ACC112 (cell line): ENCODE measurements around the gene INO80C.

Experiments
- H2AFZ ChIP-seq: fragments of 200-600 bp; sonication (generic); one replicate; pipeline ENCODE4 v1.6.0; 2017; ENCODE audit warnings: antibody characterized with exemption, low read length; ENCODE audit not compliant: unreplicated experiment
- H3K27ac ChIP-seq: fragments of 200-600 bp; sonication (generic); 2 replicates; pipeline ENCODE4 v1.5.1; 2014; ENCODE audit warnings: low read depth, mild to moderate bottlenecking, antibody characterized with exemption, low read length, moderate library complexity
- H3K27me3 ChIP-seq: fragments of 200-600 bp; sonication (generic); 2 replicates; pipeline ENCODE4 v1.6.1; 2014; ENCODE audit warnings: mild to moderate bottlenecking, antibody characterized with exemption, low read length, moderate library complexity, mixed read lengths; ENCODE audit not compliant: insufficient read depth
- H3K36me3 ChIP-seq: fragments of 200-600 bp; sonication (generic); 2 replicates; pipeline ENCODE4 v1.6.1; 2016; ENCODE audit warnings: mild to moderate bottlenecking, antibody characterized with exemption, low read length, moderate library complexity, mixed read lengths; ENCODE audit not compliant: insufficient read depth
- H3K4me1 ChIP-seq: fragments of 200-600 bp; sonication (generic); one replicate; pipeline ENCODE4 v1.6.1; 2016; ENCODE audit warnings: low read length, mixed read lengths; ENCODE audit not compliant: insufficient read depth, unreplicated experiment, control insufficient read depth
- H3K4me3 ChIP-seq: fragments of 200-600 bp; sonication (generic); 2 replicates; pipeline ENCODE4 v1.5.1; 2014; ENCODE audit warnings: mild to moderate bottlenecking, low read depth, low read length
- H3K79me2 ChIP-seq: fragments of 200-600 bp; sonication (generic); one replicate; pipeline ENCODE4 v1.6.0; 2016; ENCODE audit warnings: low read length; ENCODE audit not compliant: control insufficient read depth, unreplicated experiment, insufficient read depth

Gene INO80C, protein sequence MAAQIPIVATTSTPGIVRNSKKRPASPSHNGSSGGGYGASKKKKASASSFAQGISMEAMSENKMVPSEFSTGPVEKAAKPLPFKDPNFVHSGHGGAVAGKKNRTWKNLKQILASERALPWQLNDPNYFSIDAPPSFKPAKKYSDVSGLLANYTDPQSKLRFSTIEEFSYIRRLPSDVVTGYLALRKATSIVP

DNA sequence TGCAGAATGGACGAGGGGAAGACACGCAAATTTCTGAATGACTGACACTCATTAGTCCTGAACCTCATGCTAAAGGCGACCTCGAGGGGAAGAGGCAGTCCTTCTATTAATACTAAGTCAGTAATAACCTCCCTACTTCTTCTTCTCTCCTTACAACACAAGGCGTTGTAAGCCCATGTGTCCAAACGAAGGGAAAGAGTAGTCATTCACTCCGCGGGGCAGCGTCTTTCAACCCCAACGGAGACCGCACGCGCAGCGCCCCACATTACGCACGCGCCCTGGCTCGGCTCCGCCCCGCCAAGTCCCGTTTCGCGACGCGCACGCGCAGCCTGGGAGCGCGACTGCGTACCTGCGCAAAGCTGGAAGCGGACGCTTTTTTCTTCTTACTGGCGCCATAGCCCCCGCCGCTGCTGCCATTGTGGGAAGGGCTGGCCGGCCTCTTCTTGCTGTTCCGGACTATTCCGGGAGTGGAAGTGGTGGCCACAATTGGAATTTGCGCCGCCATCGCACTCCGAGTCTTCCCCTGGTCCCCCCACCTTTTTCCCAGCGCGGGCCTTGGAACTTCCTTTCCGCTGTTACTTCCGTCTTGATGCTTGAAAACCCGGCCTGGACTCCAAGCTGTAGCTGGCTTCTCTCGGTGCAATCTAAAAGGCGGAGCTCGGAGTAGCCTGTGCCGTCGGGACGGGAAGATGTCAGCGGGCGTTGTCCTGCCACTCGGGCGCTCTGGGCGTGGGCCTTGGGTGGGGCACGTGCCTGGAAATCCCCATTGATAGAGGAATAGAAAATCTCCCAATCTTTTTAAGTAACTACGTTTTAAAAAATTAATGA, at the start of gene INO80C:
TSS of gene INO80C (minus strand) at position 591 of the 828 bp plus-strand sequence. CDS start at position 505, 86 bp downstream.
- H3K36me3 ChIP-seq, result no peaks in the 10 kb centered on the region
- peak within 1 kb of the TSS; percentile 90 for H3K27ac ChIP-seq
- peak within 1 kb of the TSS; percentile 79 for H3K4me3 ChIP-seq
- peak within 1 kb of the TSS; percentile 26 for H2AFZ ChIP-seq
- H3K79me2 ChIP-seq, result peaks cover 29% of the 10 kb centered on the region
- H3K27me3 ChIP-seq, result no peaks in the 10 kb centered on the region
- H3K4me1 ChIP-seq, result peaks cover 12% of the 10 kb centered on the region

DNA sequence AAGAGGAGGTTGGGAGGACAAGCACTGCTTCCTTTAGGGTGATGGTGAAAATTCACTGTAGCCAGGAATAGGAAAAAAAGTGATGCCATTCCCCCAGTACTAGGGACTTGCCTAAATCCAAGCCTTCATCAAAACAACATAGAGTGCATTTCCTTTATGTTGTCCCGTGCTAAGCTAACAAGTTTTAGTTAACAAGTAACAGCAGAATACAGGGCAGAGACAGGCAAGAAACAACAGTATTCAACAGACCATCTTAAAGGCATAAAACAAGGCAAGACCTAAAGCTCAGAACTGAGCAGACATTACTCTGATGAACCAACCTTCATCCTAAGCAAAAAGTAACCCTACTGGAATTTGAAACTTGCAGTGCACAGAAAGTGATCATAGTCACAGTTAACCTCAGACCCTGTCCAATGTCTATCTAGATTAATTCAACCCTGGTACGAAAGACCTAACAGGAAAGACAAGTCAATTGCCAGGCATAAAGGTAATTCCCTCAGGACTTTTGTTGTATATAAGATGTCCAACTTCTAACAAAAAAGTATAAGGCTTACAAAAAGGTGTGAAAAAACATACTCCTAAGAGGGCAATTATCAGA, 49.3 kb upstream of the INO80C start:
- no peaks in the 10 kb centered on the region for H3K27me3 ChIP-seq
- no peak overlapping the region for H2AFZ ChIP-seq

DNA sequence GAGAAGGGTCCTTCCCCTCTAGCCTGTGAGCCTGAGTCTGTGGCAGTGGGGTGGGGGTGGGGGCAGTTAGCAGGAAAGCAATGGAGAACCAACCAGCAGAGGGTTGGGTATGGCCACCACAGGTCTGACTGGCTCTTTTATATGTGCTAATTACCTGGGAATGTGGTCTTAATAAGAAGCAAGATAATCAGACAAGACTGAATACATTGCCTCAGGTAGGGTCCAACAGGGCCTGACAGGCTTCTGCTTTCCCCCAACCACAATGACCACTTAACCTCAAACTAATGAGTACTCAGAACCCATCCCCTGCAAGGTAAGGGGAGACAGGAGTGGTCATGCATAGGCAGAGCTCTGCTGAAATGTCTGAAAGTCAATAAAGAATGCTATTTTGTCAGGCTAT, 44.6 kb upstream of the INO80C start:
- Histone ChIP-seq H3K4me3 (no peak overlapping the region), H2AFZ (no peak overlapping the region), H3K36me3 (no peaks in the 10 kb centered on the region), H3K79me2 (no peaks in the 10 kb centered on the region), H3K4me1 (no peaks in the 10 kb centered on the region), H3K27ac (no peak overlapping the region), H3K27me3 (no peaks in the 10 kb centered on the region)

More for the DNA sequence above, 49.3 kb upstream of the INO80C start:
- Histone ChIP-seq H3K79me2 (no peaks in the 10 kb centered on the region), H3K4me1 (no peaks in the 10 kb centered on the region), H3K4me3 (no peak overlapping the region), H3K36me3 (no peaks in the 10 kb centered on the region), H3K27ac (no peak overlapping the region)

DNA sequence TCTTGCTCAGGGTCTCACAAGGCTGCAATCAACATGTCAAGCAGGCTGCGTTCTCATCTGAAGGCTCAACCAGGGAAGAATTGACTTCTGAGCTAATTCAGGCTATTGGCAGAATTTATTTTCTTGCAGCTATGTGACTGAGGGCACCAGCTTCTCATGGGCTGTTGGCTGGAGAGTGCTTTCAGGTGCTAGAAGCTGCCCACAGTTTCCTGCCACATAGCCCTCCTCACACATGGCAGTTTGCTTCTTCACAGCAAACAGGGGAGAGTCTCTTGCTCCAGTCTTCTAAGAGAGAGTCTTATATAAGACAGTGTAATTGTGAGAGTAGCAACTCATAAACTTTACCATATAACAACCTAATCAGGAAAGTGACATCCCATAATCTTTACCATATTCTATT, 37.5 kb upstream of the INO80C start:
- H3K79me2 ChIP-seq, result no peaks in the 10 kb centered on the region
- no peaks in the 10 kb centered on the region for H3K4me1 ChIP-seq
- no peak overlapping the region for H2AFZ ChIP-seq
- no peak overlapping the region for H3K4me3 ChIP-seq
- H3K27ac ChIP-seq, result no peak overlapping the region
- no peaks in the 10 kb centered on the region for H3K36me3 ChIP-seq
- H3K27me3 ChIP-seq, result no peaks in the 10 kb centered on the region

DNA sequence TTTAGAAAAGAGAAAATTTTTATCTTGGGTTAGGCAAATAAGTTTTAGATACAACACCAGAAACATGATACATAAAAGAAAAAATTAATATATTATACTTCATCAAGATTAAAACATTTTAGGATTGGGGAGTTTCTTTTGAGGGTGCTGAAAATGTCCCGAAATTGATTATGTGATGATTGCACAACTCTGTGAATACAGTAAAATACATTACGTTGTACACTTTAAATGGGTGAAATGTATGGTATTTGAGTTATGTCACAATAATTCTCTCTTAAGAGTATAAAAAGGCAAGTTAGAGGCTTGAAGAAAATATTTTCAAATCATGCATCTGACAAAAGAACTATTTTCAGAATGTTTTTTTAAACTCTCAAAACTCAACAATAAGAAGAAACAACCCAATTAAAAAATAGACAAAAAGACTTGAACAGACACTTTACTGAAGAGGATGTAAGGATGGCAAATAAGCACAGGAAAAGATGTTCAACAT, 36.2 kb upstream of the INO80C start:
- Histone ChIP-seq H3K27me3 (no peaks in the 10 kb centered on the region), H3K36me3 (no peaks in the 10 kb centered on the region), H3K4me3 (no peak overlapping the region), H3K27ac (no peak overlapping the region), H3K79me2 (no peaks in the 10 kb centered on the region), H2AFZ (no peak overlapping the region), H3K4me1 (no peaks in the 10 kb centered on the region)

DNA sequence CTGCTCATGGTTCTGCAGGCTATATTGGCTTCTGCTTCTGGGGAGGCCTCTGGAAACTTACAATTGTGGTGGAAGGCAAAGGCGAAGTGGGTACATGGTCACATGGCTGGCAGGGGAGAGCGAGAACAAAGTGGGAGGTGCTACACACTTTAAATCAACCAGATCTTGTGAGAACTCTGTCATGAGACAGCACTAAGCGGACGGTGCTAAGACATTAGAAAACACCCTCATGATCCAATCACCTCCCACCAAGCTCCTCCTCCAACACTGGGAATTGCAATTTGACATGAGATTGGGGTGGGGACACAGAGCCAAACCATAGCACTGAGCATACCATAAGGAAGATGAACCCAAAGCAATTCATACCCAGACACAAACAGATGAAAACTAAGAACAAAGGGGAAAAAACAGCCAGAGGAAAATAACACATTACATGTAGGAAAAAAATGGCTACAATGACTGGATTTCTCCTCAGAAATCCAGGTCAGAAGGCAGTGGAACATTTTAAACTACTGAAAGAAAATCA, 31.1 kb upstream of the INO80C start:
- no peak overlapping the region for H2AFZ ChIP-seq
- H3K36me3 ChIP-seq, result no peaks in the 10 kb centered on the region
- no peak overlapping the region for H3K4me3 ChIP-seq
- no peak overlapping the region for H3K27ac ChIP-seq
- no peaks in the 10 kb centered on the region for H3K27me3 ChIP-seq
- peaks cover 9% of the 10 kb centered on the region for H3K4me1 ChIP-seq
- H3K79me2 ChIP-seq, result no peaks in the 10 kb centered on the region

DNA sequence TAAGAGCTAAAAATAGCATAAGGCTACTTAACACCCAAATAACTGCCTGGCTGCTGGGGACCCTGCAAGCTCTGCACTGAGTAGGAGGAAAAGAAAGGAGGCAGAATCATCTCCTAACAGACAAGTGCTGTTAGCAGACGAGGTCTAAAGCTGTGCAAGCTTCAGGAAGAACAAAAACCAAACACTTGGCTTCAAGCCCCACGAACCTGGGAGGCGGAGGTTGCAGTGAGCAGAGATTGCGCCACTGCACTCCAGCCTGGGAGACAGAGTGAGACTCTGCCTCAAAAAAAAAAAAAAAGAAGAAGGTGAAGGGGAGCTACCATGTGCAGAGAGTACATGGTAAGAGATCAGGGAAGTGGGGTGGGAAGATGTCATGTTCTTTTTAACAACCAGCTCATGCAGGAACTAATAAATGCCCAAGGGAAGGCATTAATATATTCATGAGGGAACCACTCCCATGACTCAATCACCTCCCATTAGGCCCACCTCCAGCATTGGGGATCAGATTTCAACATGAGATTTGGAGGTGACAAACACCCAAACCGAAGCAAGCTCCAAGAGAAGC, 28.8 kb upstream of the INO80C start:
- Histone ChIP-seq H3K27ac (no peak overlapping the region), H3K4me3 (peak overlapping the region; percentile 49; the same call in 1 of the 2 replicates), H2AFZ (no peak overlapping the region), H3K27me3 (no peaks in the 10 kb centered on the region), H3K36me3 (no peaks in the 10 kb centered on the region), H3K79me2 (no peaks in the 10 kb centered on the region), H3K4me1 (peaks cover 9% of the 10 kb centered on the region)

DNA sequence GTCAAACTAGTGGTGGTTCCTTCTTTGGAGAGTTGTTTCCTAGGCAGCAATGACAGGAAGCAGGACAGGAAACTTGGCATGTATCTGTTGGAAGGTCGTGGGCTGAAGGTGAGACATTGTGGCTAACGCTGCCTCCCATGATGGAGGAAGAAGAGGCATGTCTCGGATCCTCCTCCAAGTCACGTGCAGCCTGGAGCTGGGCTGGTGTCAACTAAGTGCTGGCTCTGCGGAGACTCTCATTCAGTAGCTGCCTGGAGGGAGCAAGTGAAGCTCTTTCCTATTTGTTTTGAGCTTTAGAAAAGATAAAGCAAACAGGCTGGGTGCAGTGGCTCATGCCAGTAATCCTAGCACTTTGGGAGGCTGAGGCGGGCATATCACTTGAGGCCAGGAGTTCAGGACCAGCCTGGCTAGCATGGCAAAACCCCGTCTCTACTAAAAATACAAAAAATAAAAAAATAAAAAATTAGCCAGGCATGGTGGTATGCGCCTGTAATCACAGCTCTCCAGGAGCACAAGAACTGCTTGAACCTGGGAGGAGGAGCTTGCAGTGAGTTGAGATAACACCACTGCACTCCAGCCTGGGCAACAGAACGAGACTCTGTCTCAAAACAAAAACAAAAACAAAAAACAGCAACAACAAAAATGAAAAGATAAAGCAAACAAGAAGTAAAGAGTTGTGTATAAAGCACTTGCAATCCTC, 28.2 kb upstream of the INO80C start:
- peaks cover 9% of the 10 kb centered on the region for H3K4me1 ChIP-seq
- no peak overlapping the region for H2AFZ ChIP-seq
- peak overlapping the region; percentile 49; the same call in 1 of the 2 replicates for H3K4me3 ChIP-seq
- H3K36me3 ChIP-seq, result no peaks in the 10 kb centered on the region
- H3K79me2 ChIP-seq, result no peaks in the 10 kb centered on the region
- no peak overlapping the region for H3K27ac ChIP-seq
- no peaks in the 10 kb centered on the region for H3K27me3 ChIP-seq

DNA sequence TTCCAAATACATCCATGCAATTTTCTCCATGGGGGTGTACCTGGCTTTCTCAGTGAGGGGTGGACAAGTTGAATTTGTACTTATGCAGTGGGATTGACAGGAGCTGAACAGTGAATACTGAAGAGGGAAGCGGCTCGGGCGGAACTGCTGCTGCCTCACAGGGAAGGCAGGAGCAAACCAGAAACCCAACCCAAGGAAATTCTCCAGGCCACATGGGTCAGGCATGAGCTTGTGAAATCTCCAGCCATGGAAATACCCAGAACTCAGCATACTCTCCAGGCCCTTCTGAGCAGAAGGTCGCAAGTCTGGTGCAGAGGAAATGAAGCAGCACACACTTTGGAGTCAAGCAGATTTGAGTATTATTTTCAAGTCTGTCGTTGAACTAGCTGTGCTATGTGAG, 26.5 kb upstream of the INO80C start:
- Histone ChIP-seq H3K36me3 (no peaks in the 10 kb centered on the region), H3K27ac (no peak overlapping the region), H3K4me3 (no peak overlapping the region), H3K79me2 (no peaks in the 10 kb centered on the region), H2AFZ (no peak overlapping the region), H3K27me3 (no peaks in the 10 kb centered on the region), H3K4me1 (peaks cover 9% of the 10 kb centered on the region)
